HG03196 (cell line): ENCODE data around the gene HMGB2.
A peak's percentile ranks its signal among the peaks of the same experiment; 100 is the strongest.

ENCODE experiments used
- ATAC-seq: cut with Tn5 transposase; IDR thresholded peaks from one replicate; pipeline ENCODE4 v1.9.1; 2021; ENCODE audit not compliant: unreplicated experiment

Gene HMGB2

GRCh38 chr4:173334891-173335752 lies 964 bp upstream of the HMGB2 start:
- peak; percentile 44 for ATAC-seq

- no peak for ATAC-seq
These were observed 487 bp downstream of the HMGB2 start for GRCh38 chr4:173333658-173334084.

- no peak for ATAC-seq
These were observed 1.0 kb downstream of the HMGB2 start for GRCh38 chr4:173332963-173333657.

- ATAC-seq = no peak
These were observed 2.1 kb downstream of the HMGB2 start for GRCh38 chr4:173332021-173332487.

- ATAC-seq = no peak
These were observed 3.6 kb downstream of the HMGB2 start for GRCh38 chr4:173330590-173330989.

GRCh38 chr4:173328236-173328901 lies 5.8 kb downstream of the HMGB2 start:
- no peak for ATAC-seq

DNA sequence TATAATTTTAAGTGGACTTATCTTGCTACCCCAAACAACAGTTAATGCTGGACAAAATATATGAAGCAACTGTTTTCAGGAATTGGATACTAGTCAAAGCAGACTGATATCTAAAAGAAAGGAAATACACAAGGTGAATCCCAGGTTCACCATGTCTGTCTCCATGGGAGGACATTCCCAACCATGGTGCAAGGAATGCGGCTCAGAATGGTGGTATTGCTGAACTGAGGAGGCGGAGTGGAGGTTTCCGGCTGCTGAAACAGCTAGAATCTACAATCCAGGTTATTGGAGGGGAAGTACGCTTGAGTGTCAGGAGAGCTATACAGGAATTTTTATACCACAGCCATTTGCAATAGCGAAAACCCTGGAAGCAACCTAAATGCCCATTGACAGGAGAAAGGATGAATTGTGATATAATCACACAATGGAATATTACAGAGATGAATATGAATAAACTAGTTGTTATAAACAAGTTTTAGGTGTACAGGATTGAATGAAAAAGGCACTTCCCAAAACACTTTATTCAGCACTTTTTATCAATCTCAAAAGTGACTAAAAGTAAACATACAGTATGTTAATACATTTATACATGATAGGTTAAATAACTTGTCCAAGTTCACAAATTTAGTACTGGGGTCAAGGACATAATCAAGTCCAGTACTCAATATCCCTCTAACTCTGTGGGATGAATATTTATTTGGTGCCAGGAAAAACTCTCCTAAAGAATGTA lies 9.0 kb downstream of the HMGB2 start:
- no peak for ATAC-seq

GRCh38 chr4:173319696-173320095 lies 14.5 kb downstream of the HMGB2 start:
- ATAC-seq = no peak

DNA sequence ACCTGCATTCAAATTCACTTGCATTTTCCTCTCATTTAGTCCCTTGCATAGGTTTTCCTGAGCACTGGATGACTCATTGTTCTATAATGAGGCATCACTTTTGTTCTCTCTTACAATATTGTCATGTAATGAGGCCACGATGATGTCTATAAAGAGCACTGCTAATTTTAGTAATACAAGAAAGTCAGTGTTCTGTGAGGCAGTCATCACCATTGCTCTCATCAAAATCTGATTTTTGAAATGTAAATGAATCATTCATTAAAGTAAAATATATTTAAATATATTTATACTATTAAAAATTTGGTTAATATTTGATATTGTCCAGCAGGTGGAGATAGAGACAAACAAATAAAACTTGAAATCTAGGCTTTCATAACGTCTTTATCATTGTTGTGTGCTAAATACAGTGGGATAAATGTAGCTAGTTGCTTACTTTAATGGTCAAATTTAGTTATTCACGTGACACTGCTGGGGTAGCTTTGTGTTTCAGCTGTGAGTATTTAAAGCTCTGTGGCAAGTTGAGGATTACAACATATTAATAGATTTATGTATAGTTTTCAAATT lies 15.4 kb downstream of the HMGB2 start:
- ATAC-seq = no peak

DNA sequence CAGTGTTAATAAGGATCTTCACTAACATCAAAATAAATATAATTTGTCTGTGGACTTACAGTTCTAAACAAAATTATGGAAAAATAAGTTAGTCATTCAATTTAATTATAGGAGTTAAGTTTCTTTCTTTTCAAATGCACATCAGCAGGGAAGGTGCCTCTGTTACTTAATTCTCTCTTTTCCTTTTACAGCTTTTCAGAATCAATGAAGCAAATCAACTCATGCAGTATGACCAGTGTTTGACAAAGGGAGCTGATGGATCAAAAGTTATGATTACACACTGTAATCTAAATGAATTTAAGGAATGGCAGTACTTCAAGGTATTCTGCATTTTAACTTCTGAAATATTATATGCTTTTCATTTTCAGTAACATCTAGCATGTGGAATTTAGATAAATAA lies 15.9 kb downstream of the HMGB2 start:
- no peak for ATAC-seq

- no peak for ATAC-seq
These were observed 17.2 kb downstream of the HMGB2 start for GRCh38 chr4:173317004-173317403.

GRCh38 chr4:173316060-173316459 lies 18.1 kb downstream of the HMGB2 start:
- ATAC-seq = no peak

GRCh38 chr4:173314715-173315114 lies 19.4 kb downstream of the HMGB2 start:
- ATAC-seq = no peak

- ATAC-seq = no peak
These were observed 22.8 kb downstream of the HMGB2 start for GRCh38 chr4:173311368-173311767.

GRCh38 chr4:173307778-173308177 lies 26.4 kb downstream of the HMGB2 start:
- no peak for ATAC-seq

DNA sequence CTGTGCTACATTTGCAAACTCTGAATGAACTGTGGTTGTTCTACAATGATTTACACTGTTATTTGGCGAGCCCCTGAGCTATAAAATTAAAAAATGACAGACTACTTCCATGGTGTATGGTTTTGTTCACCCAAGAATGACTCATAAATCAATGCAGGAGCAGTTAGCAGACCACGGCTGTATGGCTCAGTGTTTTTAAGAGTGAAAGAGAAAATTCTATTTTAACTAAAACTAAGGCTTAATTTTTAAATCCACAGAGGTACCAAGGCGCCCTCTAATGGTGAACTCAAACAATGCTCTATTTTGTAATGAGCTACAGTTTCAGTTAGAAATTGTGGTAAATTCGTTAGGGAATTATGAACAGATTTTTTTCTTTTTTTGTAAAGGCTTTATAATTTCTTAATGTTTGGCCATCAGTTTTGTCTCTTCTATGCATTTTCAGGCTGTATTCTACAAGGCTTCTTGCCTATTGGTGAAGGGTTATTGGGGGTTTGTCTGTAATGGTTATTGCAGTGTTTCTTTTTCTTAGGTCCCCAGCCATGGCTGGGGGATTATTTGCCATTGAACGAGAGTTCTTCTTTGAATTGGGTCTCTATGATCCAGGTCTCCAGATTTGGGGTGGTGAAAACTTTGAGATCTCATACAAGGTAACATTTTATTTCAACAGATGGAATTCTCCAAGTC lies 32.5 kb downstream of the HMGB2 start:
- peak; percentile 54 for ATAC-seq

DNA sequence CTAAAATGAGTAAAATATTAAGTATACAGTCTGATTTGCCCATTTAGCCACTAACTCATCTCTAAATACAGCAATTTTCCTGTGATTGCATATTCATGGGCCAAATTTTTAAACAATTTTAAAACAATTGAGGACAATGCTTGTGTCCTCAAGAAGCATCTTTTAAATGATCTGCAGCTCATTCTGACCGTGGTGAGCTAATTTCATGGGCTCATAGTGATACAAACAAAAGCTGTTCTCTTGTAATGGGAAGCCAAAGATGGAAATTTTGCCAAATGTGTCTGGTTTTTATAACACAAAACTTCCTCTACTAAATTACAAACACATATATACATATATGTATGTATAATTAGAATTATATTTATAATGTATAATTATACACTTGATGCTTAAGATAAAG lies 39.7 kb downstream of the HMGB2 start:
- no peak for ATAC-seq

GRCh38 chr4:173293663-173294062 lies 40.5 kb downstream of the HMGB2 start:
- ATAC-seq = no peak

DNA sequence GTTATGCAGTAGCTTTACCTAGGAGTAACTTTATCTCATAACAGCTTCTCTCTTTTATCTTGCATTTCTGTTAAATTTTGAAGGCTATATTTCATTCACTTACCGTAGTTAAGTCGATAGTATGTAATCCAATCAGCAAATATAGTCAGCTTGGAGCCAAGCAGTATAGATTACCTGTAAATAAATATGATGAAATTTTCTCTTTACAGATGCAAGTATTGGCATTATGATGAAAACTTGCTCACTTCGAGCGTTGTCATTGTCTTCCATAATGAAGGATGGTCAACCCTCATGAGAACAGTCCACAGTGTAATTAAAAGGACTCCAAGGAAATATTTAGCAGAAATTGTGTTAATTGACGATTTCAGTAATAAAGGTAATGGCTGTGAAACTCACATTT lies 42.3 kb downstream of the HMGB2 start:
- no peak for ATAC-seq

GRCh38 chr4:173289353-173289727 lies 44.8 kb downstream of the HMGB2 start:
- no peak for ATAC-seq
